ENCODE results near the gene SRPK2.
"Not testable (repeated sequence)": the region's sequence is repeated elsewhere in the genome, so short reads cannot be mapped to it uniquely, and the experiment has no call there.

The SRPK2 gene

DNA sequence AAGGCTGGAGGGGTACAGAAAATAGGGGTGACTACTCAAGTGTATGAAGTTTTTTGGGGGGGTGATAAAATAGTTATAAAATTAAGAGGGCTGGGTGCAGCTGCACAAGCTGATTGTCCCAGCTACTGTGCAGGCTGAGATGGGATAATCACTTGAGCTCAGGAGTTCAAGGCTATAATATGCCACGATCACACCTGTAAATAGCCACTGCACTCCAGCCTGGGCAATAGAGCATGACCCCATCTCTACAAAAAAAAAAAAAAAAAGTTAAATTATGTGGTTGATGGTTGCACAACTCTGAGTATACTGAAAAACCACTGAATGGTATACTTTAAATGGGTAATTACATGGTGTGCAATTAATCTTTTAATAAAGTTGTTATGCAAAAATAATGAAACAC is 172.9 kb downstream of the SRPK2 start:
- no peak for DNase-seq

DNA sequence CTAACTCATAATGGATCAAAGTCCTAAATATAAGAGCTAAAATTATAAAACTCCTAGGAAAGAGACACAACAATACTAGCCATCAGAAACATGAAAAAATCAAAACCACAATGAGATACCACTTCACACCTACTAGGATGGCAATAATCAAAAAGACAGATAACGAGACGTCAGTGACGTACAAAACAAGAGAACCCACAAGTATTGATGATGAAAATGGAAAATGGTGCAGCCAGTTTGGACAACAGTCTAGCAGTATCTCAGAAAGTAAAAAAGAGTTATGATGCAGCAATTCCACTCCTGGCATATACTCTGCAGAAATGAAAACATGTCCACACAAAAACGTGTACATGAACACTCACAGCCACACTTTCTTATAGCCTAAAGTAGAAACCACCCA is 173.5 kb downstream of the SRPK2 start:
- no peak for DNase-seq

DNA sequence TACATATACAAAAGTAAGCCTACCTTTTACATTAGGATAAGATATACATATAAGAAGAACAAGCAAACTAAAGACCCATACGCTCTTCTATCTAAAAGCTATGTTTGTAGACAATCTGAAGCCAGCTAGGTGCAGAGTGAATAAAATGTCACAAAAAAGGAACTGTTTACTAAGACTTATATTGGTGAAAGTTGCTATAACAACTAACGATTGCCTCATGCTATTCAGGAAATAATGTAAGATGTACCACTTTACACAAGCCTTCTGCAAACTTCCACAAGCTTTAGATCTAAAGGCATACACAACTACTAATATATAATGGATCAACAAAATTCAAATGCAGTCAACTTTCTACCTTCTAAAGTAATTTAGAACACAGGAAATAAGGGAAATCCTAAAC is 175.1 kb downstream of the SRPK2 start:
- no peak for DNase-seq

DNA sequence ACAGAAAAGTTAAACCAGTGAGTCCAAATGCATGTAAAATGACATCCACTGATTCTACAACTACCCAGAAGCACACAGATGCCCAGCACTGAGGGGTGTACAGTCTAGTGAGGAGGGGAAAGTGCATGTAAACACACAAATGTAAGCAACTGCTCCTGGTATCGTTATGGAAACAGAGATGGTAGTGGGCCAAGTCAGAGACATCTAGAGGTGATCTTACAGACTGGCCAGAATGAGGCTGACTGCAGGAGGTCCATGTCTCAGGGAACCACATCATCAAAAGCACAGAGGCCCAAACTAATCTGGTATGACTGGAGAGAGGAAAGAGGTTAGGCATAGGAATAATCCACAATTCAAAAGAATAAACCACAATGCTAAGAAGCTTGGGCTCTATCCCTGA is 176.5 kb downstream of the SRPK2 start:
- no peak for DNase-seq

DNA sequence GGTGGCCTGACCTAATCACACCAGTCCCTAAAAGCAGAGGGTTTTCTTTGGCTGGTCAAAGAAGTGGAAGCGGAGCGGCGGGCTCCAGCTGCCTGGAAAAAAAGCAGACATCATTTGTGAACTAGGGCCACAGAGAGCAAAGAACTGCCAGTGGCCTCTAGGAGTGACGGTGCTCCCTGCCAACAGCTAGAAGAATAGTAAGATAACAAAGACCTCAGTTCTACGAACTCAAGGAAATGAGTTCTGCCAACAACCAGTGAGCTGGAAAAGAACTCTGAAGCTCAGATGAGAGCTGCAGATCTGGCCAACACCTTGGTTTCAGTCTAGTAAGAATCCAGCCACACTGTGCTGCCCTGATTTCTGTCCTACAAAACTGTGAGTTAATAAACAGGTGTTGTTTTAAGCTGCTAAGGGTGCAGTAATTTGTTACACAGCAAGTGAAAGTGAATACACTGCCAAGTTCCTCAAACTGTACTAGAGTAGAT is 178.0 kb downstream of the SRPK2 start:
- no peak for DNase-seq

DNA sequence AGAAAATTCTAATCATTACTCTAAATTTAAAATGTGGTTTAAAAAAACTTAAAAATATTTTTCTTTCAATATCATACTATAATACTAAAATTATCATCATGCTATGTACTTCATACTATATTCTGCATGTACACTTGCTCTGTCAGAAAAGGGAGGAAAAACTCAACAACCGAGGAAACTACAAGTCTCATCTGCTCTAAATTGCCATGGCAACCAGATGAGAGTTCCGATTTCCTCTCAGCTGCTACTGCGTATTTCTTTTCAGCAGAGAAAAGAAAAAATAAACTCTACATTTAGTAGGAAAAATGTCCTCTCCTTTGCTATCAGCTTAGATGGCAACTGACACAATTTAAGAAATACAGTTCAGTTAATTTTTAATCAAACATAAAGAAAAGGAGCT is 178.9 kb downstream of the SRPK2 start:
- DNase-seq: no peak

DNA sequence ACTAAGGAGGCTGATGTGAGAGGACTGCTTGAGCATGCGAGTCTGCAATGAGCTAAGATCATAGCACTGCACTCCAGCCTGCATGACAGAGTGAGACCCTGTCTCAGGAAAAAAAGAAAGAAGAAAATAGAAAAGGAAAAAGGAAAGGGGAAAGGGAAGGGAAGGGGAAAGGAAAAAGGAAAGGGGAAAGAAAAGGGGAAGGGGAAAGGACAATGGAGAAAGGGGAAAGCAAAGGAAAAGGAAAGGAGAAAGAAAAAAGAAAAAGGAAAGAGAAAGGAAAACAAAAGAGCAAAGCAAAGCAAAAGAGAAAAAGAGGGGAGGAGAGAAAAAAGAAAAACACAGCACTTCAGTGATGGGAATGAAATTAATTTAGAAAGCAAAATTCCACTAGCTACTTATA is 179.3 kb downstream of the SRPK2 start:
- DNase-seq: no peak

DNA sequence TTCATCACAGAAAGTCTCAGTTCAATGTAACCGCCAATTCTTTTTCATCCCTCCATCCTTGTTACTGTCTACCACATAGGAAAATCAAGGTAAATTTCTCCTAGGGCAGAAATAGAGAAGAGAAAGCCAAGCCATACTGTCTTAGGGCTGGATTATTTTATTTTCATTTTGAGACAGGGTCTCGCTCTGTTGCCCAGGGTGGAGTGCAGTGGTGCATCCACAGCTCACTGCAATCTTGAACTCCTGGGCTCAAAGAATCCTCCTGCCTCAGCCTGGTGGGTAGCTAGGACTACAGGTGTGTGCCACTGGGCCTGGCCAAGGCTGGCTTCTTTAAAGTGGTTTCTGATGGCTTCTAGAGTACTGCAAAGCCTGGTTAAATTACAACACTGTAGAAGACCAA is 181.7 kb downstream of the SRPK2 start:
- no peak for DNase-seq

DNA sequence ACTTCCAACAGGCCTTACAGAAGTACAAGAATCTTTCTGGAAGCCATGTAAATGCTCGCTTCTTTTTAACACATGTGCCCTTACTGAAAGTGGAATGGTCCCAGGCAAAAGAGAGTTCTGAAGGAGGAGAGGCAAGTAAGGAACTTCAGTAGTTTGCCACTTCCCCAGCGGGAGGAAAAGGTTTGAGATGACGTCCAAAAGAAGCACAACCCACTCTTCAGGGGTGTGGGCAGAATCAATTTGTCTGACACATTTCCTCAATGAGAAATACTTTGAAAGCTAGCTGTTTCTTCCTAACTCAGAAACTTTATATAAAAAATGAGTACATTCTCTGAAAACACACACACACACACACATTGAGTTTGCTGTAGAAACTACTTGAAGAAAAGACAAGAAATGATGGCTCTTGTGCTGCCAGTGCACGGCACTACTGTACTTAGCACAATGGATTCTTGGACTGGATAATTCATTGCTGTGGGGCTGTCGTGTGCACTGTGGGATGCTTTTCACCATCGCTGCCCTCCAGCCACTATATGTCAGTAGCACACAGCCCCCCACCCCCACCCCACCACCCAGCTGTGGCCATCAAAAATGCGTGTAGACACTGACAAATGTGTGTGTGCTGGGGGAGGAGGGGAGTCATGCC is 183.0 kb downstream of the SRPK2 start:
- DNase-seq: no peak

DNA sequence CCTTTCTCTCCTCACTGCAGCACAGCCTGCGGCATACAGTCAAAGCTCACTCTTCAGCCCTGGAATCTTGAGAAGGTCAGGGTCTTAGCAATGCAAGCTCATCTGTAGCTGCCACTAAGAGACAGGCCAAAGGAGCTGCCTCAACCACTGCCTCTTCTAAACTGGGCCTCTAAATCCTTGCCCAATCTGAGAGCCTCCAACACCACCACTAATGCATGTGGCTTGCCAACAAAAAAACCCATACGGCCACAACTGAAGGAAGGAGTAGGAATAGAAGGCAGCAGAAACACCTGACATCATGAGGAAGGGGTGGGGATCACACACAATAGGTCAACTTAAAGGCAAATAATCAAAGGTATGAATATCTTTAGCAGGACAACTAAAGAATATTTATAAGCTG is 183.8 kb downstream of the SRPK2 start:
- no peak for DNase-seq

DNA sequence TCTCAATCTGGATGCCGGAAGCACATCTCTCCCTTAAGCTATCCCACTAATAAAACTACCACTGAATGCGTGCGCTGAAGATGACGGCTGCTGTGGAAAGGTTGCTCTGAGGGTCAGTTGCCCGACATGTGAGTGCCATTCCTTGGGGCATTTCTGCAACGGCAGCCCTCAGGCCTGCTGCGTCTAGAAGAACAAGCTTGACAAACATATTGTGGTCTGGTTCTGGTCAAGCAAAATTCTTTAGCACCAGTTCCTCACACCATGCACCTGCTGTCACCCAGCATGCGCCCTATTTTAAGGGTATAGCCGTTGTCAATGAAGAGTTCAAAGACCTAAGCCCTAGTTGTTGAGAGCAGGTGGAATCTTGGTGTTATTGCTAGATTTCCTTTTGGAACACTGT is 184.2 kb downstream of the SRPK2 start:
- no peak for DNase-seq

DNA sequence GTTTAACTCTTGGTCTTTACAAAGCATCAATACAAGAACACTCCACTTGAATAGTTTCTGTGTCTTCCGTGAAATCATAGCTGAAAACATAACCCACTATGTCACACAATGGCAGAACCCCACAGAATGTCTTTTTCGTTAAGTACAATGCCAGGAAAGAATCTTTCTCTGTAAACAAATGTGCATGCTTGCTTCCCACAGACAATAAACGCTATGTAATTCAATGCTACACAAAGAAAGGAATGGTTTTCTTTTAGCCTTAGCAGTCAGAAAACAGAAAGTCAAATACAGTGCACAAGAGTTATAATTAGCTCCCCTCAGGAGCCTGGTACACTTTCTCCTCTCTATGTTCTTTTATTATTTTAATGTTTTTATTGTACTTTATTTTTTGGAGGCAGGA is 186.1 kb downstream of the SRPK2 start:
- no peak for DNase-seq

DNA sequence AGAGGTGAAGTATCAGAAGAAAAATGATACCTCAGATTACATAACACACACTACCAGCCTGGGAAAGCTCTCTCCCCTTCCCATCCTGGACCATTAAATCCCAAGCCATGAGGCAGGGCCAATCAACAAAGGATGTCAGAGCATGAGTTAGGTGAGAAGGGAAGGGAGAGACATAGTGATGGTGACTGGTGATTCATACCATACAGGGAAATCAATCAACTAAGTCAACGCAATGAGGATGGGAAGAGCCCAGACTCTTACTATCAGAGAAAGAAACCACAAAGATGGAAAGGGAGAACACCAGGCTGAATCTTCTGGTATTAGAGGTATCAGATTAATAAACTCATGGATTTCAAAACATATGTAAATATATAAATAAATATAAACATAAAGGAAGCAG is 189.3 kb downstream of the SRPK2 start:
- no peak for DNase-seq

DNA sequence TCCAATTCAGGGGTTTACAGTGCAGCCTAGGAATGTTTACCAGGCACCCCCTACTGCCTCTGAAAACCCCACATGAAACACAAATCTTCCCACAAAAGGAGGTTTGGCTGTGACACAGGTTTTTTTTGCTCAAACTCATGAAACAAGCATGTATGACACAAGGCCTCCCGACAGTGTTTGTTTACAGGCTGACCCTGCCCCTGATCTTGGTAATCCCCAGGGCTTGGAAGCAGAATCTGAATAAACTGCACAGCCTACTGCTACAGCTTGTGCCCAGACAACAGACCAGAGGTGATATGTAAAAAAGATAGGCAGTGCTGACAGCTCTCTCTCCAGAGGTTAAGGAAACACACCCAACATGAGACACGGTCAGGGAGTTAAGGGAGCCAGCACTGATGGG is 190.5 kb downstream of the SRPK2 start:
- DNase-seq: no peak

DNA sequence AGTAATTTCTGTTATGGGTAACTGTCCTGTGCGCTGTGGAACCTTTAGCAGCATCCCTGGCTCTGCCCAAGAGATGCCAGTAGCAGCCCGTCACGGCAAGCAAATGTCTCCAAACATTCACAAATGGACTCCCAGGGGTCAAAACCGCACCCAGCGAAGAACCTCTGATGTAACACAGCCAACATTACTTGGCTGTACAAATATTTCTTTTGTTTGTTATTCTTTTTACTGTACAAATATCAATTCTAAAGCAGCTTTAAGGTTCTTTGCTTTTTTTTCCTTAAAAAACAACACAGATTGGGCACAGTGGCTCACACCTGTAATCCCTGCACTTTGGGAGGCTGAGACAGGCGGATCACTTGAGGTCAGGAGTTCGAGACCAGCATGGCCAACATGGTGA is 192.2 kb downstream of the SRPK2 start:
- DNase-seq: no peak

DNA sequence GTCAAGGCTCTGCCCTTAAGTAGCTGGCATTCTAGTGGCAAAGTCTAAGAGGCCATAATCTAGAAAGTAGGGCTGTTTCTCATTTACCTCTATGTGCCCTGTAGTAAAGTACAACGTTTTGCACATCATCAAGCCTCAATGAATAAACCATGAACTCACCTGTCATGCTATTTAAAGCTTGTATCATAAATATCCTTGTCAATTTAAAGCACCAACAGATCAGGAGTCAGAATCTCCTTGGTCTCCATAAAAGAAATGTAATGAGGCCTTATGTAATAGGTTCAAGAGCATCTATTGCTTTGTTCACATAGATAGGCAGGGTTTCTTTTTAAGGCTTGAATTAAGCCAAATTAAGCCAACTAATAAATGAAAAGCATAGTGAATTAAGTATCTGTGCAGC is 192.8 kb downstream of the SRPK2 start:
- DNase-seq: no peak

DNA sequence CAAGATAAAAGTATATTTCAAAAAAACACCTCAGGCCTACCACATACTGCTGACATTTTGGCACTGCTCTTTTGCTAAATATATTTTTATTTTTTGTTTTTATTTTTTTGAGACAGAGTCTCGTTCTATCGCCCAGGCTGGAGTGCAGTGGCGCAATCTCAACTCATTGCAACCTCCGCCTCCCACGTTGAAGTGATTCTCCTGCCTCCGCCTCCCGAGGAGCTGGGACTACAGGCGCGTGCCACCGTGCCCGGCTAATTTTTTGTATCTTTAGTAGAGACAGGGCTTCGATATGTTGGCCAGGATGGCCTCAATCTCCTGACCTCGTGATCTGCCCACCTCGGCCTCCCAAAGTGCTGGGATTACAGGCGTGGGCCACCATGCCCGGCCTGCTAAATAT is 193.8 kb downstream of the SRPK2 start:
- not testable (repeated sequence) for DNase-seq

DNA sequence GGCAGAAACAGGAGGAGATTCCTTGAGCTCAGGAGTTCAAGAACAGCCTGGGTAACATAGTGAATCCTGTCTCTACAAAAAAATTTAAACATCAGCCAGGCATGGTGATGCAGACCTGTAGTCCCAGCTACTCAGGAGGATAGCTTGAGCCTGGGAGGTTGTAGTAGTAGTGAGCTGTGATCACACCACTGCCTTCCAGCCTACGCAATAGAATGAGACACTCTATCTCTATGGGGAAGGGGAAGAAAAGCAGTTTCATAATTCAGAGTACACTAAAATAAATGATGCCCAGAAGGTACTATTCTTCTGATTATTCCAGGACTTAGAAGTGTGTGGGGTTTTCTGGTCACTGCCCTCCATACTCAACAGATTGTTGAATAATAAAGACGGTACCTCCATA is 197.4 kb downstream of the SRPK2 start:
- no peak for DNase-seq

DNA sequence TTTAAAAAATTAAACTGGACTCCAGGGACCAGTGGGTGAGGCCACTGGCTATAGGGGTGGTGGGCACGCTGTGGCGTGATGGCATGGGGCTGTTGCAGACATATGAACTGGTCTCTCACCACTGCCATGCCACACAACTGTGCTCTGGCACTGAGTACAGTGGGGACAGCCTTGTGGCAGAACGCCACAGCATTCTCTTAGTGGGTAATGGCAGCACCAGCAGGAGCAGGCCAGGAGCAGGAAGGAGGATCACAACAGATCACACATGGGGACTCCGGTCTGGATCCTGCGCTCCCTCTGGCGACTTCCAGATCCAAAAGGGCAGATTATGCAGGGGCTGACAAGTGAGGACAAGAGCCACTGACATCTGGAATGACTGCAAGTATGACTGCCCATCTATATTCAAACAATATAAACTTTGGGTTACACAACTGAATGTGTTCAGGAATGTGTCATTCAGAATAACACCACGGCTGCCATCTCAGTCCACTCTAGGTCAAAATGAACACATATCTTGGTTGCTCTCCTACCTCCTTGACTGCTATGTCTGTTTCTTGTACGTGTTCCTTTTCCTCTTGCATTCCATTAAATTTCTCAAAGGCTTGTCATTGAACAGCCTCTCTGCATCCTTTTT is 198.7 kb downstream of the SRPK2 start:
- DNase-seq: no peak

DNA sequence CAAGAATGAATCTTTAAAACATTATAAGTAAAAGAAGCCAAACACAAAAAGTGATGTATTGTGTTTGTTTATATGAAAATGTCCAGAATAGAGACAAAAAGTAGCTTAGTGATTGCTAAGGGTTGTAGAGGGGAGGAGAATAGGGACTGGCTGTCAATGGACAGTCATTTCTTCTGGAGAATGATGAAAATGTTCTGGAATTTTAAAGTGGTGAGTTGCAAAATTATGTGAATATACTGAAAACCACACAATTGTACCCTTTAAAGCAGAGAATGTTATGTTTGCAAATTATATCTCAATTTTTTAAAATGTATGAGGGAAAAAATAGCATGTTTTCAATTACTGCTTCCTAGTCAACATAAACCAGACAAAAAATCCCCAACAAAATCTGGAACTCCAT is 200.5 kb downstream of the SRPK2 start:
- no peak for DNase-seq

DNA sequence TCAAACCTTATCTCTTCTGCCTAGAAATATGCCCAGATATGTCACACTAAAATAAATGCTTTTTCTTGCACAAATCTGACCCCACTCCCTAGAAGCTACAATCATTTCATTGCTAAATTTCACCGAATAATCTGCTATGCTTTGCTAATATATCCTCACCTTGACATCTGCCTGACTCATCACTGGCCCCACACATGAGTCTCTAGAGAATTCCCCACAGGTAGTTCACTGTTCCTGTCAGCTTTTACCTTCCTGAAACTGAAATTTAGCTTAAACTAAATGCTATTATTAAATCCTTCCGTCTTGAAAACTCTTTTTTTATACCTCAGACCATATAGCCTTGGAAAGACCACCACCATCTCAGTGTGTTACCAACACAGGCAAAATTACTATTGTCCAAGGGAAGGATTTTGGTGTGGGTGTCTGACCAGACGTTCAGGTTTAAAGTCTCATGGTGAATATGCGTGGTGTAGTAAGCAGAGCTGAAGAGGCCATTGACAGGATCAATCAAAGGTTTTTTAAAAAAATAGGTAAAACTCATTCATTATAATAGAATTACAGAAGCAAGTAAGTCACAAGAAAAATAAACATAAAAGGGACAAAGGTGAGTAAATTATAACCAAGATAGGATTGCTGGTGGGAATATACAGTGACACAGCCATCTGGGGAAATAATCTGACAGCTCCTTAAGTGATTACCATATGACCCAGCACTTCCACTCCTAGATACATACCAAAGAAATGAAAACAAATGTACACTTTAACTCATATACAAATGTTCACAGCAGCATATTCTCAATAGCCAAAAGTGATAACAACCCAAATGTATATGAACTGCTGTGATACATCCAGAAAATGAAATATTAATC is 201.2 kb downstream of the SRPK2 start:
- no peak for DNase-seq

DNA sequence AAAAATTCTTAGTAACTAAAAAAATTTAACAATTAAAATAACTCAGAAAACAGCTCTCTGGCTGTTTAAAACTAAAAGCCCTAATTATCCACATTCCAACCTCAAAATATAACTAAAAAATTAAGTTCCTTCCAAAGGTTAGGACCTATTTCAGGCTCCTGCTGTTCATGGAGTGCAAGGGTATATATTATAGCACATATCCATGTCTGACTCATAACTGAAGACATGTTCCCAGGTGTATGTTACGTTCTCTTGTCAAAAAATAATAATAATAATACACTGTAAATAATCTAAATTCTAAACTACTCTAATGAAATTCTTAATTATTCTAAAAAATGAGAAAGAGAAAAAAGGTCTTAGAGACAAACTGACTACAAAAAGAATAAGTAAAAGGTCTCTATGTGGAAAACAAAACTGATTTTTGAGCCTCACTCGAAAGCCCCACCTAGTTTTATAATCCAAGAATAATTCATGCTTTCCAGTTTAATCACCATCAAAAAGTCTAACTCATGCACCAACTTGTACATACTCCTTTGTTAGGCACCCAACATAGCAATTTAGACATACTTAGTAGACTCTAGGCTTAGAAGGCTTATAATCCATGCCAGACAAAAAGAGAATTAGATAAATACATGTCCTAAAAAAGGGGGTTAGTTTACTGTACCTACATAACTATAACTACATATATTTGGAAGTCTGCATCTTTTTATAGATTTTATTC is 203.3 kb downstream of the SRPK2 start:
- DNase-seq: no peak

DNA sequence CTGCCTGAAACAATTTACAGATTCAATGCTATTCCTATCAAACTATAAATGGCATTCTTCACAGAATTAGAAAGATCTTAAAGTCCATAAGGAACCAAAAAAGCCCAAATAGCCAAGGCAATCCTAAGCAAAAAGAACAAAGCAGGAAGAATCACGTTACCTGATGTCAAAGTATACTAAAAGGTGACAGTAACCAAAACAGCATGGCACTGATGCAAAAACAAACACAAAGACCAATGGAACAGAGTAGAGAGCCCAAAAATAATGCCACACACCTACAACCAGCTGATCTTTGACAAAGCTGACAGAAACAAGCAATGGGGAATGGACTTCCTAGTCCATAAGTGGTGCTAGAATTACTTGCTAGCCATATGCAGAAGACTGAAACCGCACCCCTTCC is 208.7 kb downstream of the SRPK2 start:
- no peak for DNase-seq

Measured in NCI-H446 treated with DMSO at 0.1 percent for 48 hours (cell line).